BLaER1 (cell line): ENCODE results near the gene MYO1B.

ENCODE experiments used
- H3K27ac ChIP-seq: shearing (Covaris generic); formaldehyde crosslinking; 2 replicates; pipeline ENCODE4 v1.8.1; 2022
- H3K27me3 ChIP-seq: shearing (Covaris generic); formaldehyde crosslinking; 2 replicates; pipeline ENCODE4 v1.8.1; 2022
- H3K36me3 ChIP-seq: shearing (Covaris generic); formaldehyde crosslinking; 2 replicates; pipeline ENCODE4 v1.8.1; 2022
- H3K4me1 ChIP-seq: shearing (Covaris generic); formaldehyde crosslinking; 2 replicates; pipeline ENCODE4 v1.8.1; 2022
- H3K4me2 ChIP-seq: shearing (Covaris generic); formaldehyde crosslinking; 2 replicates; pipeline ENCODE4 v1.8.1; 2022
- H3K4me3 ChIP-seq: shearing (Covaris generic); formaldehyde crosslinking; 2 replicates; pipeline ENCODE4 v1.8.1; 2022
- H3K9ac ChIP-seq: shearing (Covaris generic); formaldehyde crosslinking; 2 replicates; pipeline ENCODE4 v1.8.1; 2022
- H3K9me3 ChIP-seq: shearing (Covaris generic); formaldehyde crosslinking; 2 replicates; pipeline ENCODE4 v1.8.1; 2022
- H4K20me1 ChIP-seq: shearing (Covaris generic); formaldehyde crosslinking; 2 replicates; pipeline ENCODE4 v1.8.1; 2022
- Cebpa-rat ChIP-seq: shearing (Covaris generic); IDR thresholded peaks from 2 replicates; pipeline ENCODE4 v1.8.1; 2022

MYO1B gene

GRCh38 chr2:191350826-191351225 is 105.6 kb downstream of the MYO1B start:
- no peak overlapping the region for H3K4me2 ChIP-seq
- peaks cover 54% of the 10 kb centered on the region for H3K36me3 ChIP-seq
- no peak overlapping the region for H3K4me3 ChIP-seq
- no peaks in the 10 kb centered on the region for H4K20me1 ChIP-seq
- peaks cover 9% of the 10 kb centered on the region for H3K4me1 ChIP-seq
- H3K9ac ChIP-seq, result no peak overlapping the region
- TF ChIP-seq Cebpa-rat, result no peak
- H3K27me3 ChIP-seq, result no peaks in the 10 kb centered on the region
- H3K27ac ChIP-seq, result no peak overlapping the region
- H3K9me3 ChIP-seq, result no peaks in the 10 kb centered on the region

- H3K4me3 ChIP-seq, result no peak overlapping the region
- no peaks in the 10 kb centered on the region for H3K9me3 ChIP-seq
- no peak for TF ChIP-seq Cebpa-rat
- H3K4me1 ChIP-seq, result peaks cover 9% of the 10 kb centered on the region
- H3K9ac ChIP-seq, result no peak overlapping the region
- H3K27ac ChIP-seq, result no peak overlapping the region
- no peak overlapping the region for H3K4me2 ChIP-seq
- no peaks in the 10 kb centered on the region for H3K27me3 ChIP-seq
- no peaks in the 10 kb centered on the region for H4K20me1 ChIP-seq
- H3K36me3 ChIP-seq, result peaks cover 54% of the 10 kb centered on the region
These were observed 106.1 kb downstream of the MYO1B start for GRCh38 chr2:191351298-191351697.

DNA sequence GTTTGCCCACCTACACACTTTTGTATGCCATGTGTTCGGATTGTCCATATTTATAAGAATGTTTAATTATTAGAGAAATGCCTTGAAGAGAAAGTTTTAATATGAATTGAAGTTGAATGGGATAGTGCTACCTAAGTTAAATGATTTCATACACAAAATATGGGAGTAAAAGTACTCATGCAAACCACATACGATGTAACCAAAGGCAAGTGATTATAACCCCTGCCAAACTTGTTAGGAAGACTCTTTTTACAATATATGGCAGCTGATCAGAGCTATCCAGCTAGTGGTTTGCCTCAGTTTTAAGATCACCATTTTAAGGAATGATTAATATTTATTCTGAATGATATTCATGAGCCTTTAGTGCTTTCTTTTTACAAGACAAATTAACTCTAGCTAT is 106.7 kb downstream of the MYO1B start:
- H3K36me3 ChIP-seq, result peaks cover 49% of the 10 kb centered on the region
- no peak overlapping the region for H3K4me2 ChIP-seq
- no peaks in the 10 kb centered on the region for H3K27me3 ChIP-seq
- peaks cover 3% of the 10 kb centered on the region for H3K4me1 ChIP-seq
- H3K27ac ChIP-seq, result no peak overlapping the region
- no peaks in the 10 kb centered on the region for H4K20me1 ChIP-seq
- H3K9me3 ChIP-seq, result no peaks in the 10 kb centered on the region
- H3K9ac ChIP-seq, result no peak overlapping the region
- H3K4me3 ChIP-seq, result no peak overlapping the region
- TF ChIP-seq Cebpa-rat, result no peak

- Histone ChIP-seq H3K9me3 (no peaks in the 10 kb centered on the region), H3K9ac (no peak overlapping the region), H3K4me1 (no peaks in the 10 kb centered on the region), H3K4me2 (no peak overlapping the region), H3K4me3 (no peak overlapping the region), H3K27ac (no peak overlapping the region), H4K20me1 (no peaks in the 10 kb centered on the region), H3K27me3 (no peaks in the 10 kb centered on the region), H3K36me3 (peaks cover 47% of the 10 kb centered on the region)
- TF ChIP-seq Cebpa-rat, result no peak
These were observed 107.3 kb downstream of the MYO1B start for GRCh38 chr2:191352536-191352935.

- 0 out of 2 replicates have a peak, but pooled peaks cover 6% of the 10 kb centered on the region for H4K20me1 ChIP-seq
- no peak overlapping the region for H3K9ac ChIP-seq
- TF ChIP-seq Cebpa-rat, result no peak
- no peaks in the 10 kb centered on the region for H3K27me3 ChIP-seq
- H3K4me2 ChIP-seq, result no peak overlapping the region
- no peak overlapping the region for H3K27ac ChIP-seq
- H3K36me3 ChIP-seq, result peaks cover 31% of the 10 kb centered on the region
- H3K9me3 ChIP-seq, result no peaks in the 10 kb centered on the region
- no peak overlapping the region for H3K4me3 ChIP-seq
- no peaks in the 10 kb centered on the region for H3K4me1 ChIP-seq
These were observed 110.1 kb downstream of the MYO1B start for GRCh38 chr2:191355170-191355758.

DNA sequence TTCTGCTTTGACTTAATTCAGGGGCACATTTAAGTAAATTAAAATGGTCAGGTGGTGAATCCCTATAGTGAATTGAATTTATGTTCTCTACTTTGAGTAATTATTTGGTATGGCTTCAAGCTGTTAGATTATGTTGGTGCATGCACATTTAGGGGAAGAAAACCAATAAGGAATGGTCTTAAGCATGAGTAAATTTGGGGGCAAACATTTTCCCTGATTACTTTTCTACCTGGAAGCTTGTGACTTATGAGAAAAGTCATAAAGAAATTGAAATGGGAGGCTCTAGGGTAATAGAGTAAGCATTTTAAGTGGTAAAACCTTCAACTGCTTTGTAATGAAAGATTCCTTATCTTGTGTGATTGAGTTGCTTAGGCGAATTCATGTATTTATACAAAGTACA is 112.5 kb downstream of the MYO1B start:
- Histone ChIP-seq H3K27me3 (no peaks in the 10 kb centered on the region), H3K4me2 (no peak overlapping the region), H3K9me3 (no peaks in the 10 kb centered on the region), H4K20me1 (0 out of 2 replicates have a peak, but pooled peaks cover 6% of the 10 kb centered on the region), H3K9ac (no peak overlapping the region), H3K4me3 (no peak overlapping the region), H3K4me1 (no peaks in the 10 kb centered on the region), H3K27ac (no peak overlapping the region), H3K36me3 (peaks cover 27% of the 10 kb centered on the region)
- TF ChIP-seq Cebpa-rat, result no peak

DNA sequence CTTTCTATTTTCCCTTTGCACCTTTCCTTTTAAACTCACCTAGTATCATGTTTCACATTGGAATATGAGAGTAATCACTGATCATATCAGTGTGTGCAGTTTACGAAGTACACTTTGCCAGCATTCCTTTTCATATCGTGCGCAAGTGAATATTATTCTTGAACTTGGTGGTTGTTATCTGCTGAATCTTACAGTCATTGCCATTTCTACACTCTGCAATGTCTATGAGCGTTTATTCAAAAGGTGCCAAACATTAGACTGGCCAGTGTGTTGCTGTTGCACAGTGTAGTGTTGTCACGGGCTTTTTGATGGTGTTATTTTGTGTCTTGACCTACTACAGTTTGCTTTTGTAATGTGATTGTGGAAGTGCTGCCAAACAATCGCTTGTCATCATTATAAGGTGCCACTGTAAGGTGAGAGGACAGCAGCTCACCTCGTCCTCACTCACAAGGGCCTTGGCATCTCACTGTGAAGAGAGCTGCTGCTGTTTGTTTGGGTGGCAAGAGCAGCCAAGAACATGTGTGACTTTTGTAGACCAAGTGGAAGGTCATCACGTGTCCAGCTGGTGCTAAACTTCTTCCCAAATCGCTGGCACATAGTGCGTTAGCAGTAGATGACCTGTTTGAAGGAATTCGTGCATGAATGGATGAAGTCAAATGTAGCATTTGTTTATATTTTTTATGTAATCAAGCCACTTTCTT is 113.3 kb downstream of the MYO1B start:
- Histone ChIP-seq H3K9ac (no peak overlapping the region), H3K4me1 (no peaks in the 10 kb centered on the region), H3K4me3 (no peak overlapping the region), H3K4me2 (no peak overlapping the region), H3K27ac (no peak overlapping the region), H3K9me3 (no peaks in the 10 kb centered on the region), H4K20me1 (0 out of 2 replicates have a peak, but pooled peaks cover 6% of the 10 kb centered on the region), H3K27me3 (no peaks in the 10 kb centered on the region), H3K36me3 (peaks cover 35% of the 10 kb centered on the region)
- no peak for TF ChIP-seq Cebpa-rat

- TF ChIP-seq Cebpa-rat, result no peak
- Histone ChIP-seq H3K36me3 (peaks cover 37% of the 10 kb centered on the region), H3K27me3 (no peaks in the 10 kb centered on the region), H3K9ac (no peak overlapping the region), H3K4me1 (no peaks in the 10 kb centered on the region), H3K4me2 (no peak overlapping the region), H4K20me1 (0 out of 2 replicates have a peak, but pooled peaks cover 6% of the 10 kb centered on the region), H3K27ac (no peak overlapping the region), H3K4me3 (no peak overlapping the region), H3K9me3 (no peaks in the 10 kb centered on the region)
These were observed 113.9 kb downstream of the MYO1B start for GRCh38 chr2:191359133-191359532.

- H4K20me1 ChIP-seq, result 0 out of 2 replicates have a peak, but pooled peaks cover 6% of the 10 kb centered on the region
- no peak overlapping the region for H3K9ac ChIP-seq
- peaks cover 40% of the 10 kb centered on the region for H3K36me3 ChIP-seq
- H3K27me3 ChIP-seq, result no peaks in the 10 kb centered on the region
- no peaks in the 10 kb centered on the region for H3K9me3 ChIP-seq
- no peak overlapping the region for H3K27ac ChIP-seq
- no peak overlapping the region for H3K4me3 ChIP-seq
- no peaks in the 10 kb centered on the region for H3K4me1 ChIP-seq
- H3K4me2 ChIP-seq, result no peak overlapping the region
- no peak for TF ChIP-seq Cebpa-rat
These were observed 115.7 kb downstream of the MYO1B start for GRCh38 chr2:191360918-191361317.

DNA sequence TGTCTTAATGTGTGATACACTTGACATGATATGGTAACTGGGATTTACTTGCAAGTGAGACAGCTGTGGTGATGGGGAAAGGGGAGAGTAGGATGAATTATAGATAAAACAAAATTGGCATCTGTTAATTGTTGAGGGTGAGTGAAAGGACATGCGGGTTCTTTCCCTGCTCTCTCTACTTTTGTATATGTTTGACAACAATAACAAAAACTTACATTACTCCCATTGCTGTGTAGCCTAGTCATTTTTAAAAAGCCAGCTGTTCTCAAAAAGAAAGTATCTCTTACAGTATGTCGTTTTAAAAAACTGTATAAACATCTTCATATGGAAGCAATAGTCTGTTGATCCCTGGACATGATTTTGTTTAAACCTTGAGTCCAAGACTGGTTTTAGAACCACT is 117.6 kb downstream of the MYO1B start:
- H3K4me3 ChIP-seq, result no peak overlapping the region
- TF ChIP-seq Cebpa-rat, result no peak
- H3K9me3 ChIP-seq, result no peaks in the 10 kb centered on the region
- H3K4me2 ChIP-seq, result no peak overlapping the region
- peaks cover 51% of the 10 kb centered on the region for H3K36me3 ChIP-seq
- no peak overlapping the region for H3K9ac ChIP-seq
- no peak overlapping the region for H3K27ac ChIP-seq
- no peaks in the 10 kb centered on the region for H3K4me1 ChIP-seq
- H4K20me1 ChIP-seq, result 0 out of 2 replicates have a peak, but pooled peaks cover 6% of the 10 kb centered on the region
- no peaks in the 10 kb centered on the region for H3K27me3 ChIP-seq
